GM18867 (cell line): ENCODE measurements around the gene FER1L5.

Experiments
- ATAC-seq: cut with Tn5 transposase; IDR thresholded peaks from one replicate; pipeline ENCODE4 v1.9.1; 2021; ENCODE audit warnings: mild to moderate bottlenecking, moderate library complexity; ENCODE audit not compliant: unreplicated experiment

The FER1L5 gene

DNA sequence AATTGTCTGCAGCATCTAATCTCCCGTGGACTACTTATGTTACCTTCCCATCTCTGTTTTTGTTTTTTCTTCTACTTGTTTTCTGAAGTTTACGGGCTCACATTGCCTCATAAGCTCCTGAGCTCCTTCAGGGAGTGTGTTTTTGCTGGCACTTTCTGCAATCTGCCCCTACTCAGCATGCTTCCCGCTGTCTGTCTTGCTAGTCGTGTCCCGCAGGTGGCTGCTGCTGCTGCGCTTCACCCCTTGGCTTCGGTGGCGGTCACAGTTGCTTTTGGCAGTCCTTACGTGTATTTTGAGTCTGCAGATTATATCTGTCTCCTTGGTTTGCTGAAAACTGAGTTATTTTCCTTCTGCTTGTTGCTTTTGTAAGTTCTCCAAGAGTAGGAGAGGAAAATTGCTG is 37.3 kb downstream of the FER1L5 start:
- no peak for ATAC-seq

DNA sequence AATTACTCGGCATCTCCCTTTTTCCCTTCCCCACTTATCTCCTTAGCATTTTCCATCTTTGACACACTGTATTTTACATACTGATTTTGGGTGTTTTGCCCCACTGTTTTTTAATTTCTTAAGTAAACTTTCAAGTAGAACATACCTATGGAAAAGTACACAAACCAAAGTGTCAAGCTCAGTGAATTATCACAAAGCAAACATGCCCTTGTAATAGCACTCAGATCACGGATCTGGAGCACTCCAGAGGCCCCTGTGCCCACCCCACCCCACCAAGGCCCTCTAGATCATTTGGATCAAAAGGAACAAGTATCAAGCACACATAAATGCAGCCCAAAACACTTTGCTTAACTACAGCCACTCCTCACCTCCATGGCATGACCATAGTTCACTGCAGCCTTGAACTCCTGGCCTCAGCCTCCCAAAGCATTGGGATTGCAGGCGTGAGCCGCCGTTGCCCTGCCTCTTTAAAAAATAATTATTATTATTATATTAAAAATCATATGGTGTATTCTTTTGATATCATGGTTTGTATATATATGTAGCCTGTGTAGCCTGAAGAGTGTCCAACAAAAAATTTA is 38.1 kb downstream of the FER1L5 start:
- no peak for ATAC-seq

GRCh38 chr2:96681540-96681939 is 39.0 kb downstream of the FER1L5 start:
- no peak for ATAC-seq

- ATAC-seq, result no peak
Measured at GRCh38 chr2:96683307-96683706, 40.7 kb downstream of the FER1L5 start.

DNA sequence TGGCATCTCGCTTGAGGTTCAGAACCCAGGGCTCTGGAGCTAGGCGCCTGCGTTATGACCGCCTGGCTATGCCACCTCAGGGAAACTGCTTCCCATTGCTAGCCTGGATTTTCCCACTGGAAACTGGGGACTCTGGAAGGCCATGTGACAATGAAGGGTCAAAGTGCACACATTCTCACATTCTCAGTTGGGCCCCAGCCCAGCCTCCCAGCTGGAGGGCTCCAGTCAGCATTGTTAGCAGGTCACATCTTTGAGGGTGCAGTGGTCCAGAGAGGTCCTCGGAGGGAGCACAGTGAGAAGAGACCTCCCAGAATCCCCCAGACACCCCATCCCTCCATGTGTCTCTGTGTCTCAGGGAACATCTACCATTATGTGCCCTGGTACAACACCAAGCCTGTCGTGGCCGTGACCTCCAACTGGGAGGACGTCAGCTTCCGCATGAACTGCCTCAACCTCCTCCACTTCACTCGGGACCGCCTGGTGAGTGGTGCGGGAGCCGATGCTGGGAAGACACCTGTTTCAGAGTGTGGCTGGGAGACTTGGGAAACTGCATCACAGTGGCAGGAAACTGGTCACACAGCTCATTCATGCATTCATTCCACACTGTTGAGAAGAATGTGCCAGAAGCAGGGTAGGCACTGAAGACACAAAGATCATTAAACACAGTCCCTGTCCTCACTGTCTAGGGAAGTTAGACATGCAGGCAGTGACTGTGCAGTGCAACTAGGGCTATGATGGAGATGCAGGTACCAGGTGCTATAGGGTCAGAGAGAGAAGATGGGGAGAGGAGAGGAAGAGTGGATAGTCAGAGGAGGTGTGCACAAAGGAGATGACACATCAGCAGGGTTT is 41.6 kb downstream of the FER1L5 start:
- ATAC-seq, result no peak

GRCh38 chr2:96684883-96685576 is 42.5 kb downstream of the FER1L5 start:
- ATAC-seq, result no peak

- no peak for ATAC-seq
Measured at GRCh38 chr2:96685577-96686459, 43.3 kb downstream of the FER1L5 start.

DNA sequence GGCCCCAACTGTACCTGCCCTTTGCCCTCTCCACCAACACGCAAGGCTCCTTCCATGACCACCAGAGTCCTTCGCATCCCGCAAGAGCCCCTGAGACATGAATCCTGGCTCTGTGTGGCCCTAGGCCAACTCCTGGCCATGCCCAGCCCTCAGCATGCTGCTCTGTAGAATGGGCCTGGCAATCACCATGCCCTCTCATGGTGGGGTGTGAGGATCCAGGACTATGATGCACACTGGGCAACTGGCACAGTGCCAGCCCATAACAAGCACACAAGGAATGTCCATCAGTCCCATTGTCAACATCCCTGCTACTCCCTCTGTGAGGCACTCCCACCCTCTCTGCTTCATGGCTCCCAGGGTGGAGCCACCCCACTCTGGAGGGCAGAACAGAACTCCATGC is 44.7 kb downstream of the FER1L5 start:
- ATAC-seq, result no peak

DNA sequence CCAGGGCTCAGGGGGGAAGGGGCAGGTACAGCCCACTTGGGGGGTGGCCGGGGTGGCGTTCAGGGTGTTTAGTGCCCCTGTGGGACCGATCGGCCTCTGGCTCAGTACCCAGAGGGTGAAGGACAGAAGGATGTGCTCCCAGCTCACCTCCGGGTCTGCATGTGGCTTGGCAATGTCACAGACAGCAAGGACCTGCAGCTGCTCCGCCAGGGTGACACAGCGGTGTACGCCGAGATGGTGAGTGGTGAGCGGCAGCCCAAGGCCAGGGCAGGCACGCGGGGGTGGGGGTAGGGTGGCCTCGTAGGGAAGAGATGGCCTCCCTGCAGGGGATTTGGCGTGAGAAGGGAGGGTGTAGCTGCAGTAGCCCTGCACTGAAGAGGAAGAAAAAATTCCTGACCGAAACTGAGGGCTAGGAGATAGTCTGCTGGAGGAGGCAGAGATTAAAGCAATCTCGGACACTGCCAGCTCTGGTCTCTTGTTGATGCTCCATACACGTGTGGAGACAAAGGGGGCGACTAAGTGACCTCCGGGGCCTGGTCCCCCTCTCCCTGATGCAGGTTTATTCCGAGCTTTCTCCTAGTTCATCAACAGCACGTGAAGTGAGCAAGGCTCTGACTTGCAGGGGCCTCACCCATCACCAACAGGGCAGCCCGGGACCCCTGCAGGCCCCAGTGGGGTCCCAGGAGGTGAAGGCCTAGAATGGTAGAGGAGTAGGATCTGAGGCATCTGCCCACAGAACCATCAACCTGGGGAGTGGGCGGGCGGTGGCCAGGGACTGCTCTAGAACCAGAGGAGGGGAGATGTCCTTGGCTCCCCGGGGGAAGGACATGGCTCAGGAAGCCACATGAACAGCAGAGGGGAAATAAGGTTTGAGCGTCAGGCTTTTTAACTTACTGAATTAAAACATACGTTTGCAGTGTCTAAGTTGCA is 45.4 kb downstream of the FER1L5 start:
- no peak for ATAC-seq

GRCh38 chr2:96688649-96689430 is 46.3 kb downstream of the FER1L5 start:
- no peak for ATAC-seq

- ATAC-seq, result no peak
Measured at GRCh38 chr2:96689431-96689991, 46.9 kb downstream of the FER1L5 start.

DNA sequence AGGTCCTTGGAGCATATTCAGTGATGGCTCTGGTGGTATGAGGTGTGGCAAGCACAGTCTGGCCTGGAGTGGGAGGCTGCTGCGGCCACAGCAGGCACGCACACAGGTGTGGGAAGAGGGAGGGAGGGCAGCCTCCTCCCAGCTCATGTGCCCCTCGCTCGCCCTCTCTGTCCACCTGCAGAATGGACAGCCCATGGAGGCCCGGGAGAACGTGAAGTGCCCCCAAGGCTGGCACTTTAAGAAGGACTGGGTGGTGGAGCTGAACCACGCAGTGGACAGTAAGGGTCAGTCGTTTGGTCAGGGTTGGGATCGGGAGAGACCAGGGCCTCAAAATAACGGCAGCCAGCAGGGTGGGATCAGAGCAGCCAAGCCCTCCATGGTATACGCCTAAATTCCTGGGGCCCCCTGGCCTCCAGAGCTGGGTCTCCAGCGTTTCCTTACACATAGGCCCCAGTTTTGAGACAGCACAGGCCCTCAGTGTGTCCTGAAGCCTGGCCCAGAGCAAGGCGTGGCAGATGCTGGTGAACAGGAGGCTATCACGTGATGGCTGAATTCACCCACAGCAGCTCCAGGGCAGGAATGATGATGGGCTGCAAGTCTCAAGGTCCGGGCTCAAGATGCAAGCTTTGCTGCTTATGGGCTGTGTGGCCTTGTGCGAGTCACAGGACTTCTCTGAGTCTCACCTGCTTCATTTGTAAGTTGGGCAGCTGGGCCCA is 47.9 kb downstream of the FER1L5 start:
- no peak for ATAC-seq

DNA sequence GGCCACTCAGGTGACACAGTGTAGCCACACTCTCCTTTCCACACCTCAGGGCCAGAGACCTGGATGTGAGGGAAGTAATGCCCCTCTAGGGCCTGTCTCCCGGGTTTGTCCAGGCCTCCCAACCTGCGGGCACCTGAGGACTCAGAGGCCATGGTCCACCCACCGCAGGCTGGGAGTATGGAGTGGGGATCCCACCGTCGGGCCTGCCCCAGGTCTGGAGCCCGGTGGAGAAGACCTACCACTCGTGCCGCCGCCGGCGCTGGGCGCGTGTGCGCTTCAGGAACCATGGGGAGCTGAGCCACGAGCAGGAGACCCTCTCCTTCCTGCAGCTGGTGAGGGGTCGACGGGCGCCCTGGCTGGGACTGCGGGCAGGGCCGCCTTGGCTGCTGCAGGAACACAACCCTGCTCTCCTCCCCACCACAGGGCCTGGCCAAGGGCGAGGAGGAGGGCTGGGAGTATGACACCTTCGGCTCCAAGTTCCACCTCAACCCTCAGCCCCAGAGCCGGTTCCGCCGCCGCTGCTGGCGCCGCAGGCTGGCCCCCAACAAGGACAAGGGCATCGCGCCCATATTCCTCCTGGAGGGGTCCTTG is 48.6 kb downstream of the FER1L5 start:
- ATAC-seq, result no peak

- ATAC-seq, result no peak
Measured at GRCh38 chr2:96692094-96692971, 49.8 kb downstream of the FER1L5 start.

GRCh38 chr2:96693286-96694200 is 51.0 kb downstream of the FER1L5 start:
- ATAC-seq, result no peak

DNA sequence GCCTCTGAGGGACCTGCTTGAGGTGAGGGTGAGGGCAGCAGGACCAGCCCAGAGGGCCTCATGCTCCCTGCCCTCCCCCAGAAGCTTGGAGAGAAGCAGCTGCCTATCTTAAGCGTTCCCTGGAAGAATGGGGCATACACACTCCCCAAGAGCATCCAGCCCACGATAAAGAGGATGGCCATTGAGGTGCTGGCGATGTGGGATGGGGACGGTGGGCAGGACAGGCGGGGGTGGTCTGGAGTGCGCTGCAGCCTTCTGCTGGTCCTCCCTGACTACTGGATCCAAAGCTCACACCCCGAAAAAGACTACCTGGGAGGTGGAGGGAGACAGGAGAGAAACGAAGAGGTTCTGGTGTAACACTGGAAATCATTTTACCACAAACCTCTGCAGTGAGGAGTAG is 51.7 kb downstream of the FER1L5 start:
- ATAC-seq, result no peak
